GM12801 (cell line): ENCODE measurements around the gene MSL3B.

ENCODE experiments used
- CTCF ChIP-seq: IDR thresholded peaks from one replicate; pipeline ENCODE4 v1.5.1; 2011; ENCODE audit warnings: control low read depth; ENCODE audit not compliant: insufficient read length; ENCODE audit errors: extremely low read depth

The MSL3B gene

GRCh38 chr2:233851169-233851568, 17.0 kb downstream of the MSL3B start:
- no peak for TF ChIP-seq CTCF

GRCh38 chr2:233850745-233851144, 17.4 kb downstream of the MSL3B start:
- no peak for TF ChIP-seq CTCF

GRCh38 chr2:233849607-233850271, 18.4 kb downstream of the MSL3B start:
- TF ChIP-seq CTCF, result no peak

GRCh38 chr2:233848276-233848675, 19.9 kb downstream of the MSL3B start:
- no peak for TF ChIP-seq CTCF

GRCh38 chr2:233847248-233847898, 20.8 kb downstream of the MSL3B start:
- no peak for TF ChIP-seq CTCF

- TF ChIP-seq CTCF, result no peak
These were observed 21.6 kb downstream of the MSL3B start for GRCh38 chr2:233846387-233847247.

- TF ChIP-seq CTCF, result no peak
These were observed 22.7 kb downstream of the MSL3B start for GRCh38 chr2:233845301-233846060.
